ENCODE results near the gene SYN1.

GRCh38 chrX:47658301-47658683 is 38.6 kb upstream of the SYN1 start:
- no peak for TF ChIP-seq CTCF (conservative IDR thresholded peaks at IDR 0.05; ENCODE audit: low read depth in 2 of 2)
- no peak for TF ChIP-seq EZH2 (IDR thresholded peaks at IDR 0.05; ENCODE audit: low read depth, unreplicated experiment)
- no peak for TF ChIP-seq REST (IDR thresholded peaks at IDR 0.05; ENCODE audit: unreplicated experiment)
- no peak for TF ChIP-seq EZH2phosphoT487 (IDR thresholded peaks at IDR 0.05; ENCODE audit: unreplicated experiment)
- TF ChIP-seq STAT1 (IDR thresholded peaks at IDR 0.05; ENCODE audit: unreplicated experiment): no peak
- no peak for TF ChIP-seq POLR2AphosphoS5 (IDR thresholded peaks at IDR 0.05; ENCODE audit: low read depth)
- TF ChIP-seq JUNB (IDR thresholded peaks at IDR 0.05; ENCODE audit: unreplicated experiment): no peak
- TF ChIP-seq CREB1 (CRISPR knock-in tag; IDR thresholded peaks at IDR 0.05; ENCODE audit: low read depth): no peak
- no peak for TF ChIP-seq ZNF331 (CRISPR knock-in tag; IDR thresholded peaks at IDR 0.05; ENCODE audit: low read depth)
- no peak for TF ChIP-seq ZNF114 (CRISPR knock-in tag; IDR thresholded peaks at IDR 0.05)
- TF ChIP-seq ETS1 (IDR thresholded peaks at IDR 0.05): no peak

Measured in GM23338 (cell line).